BJ (cell line): ENCODE data around the gene GOLGA8A. TPM values are rescaled to one million over a fixed set of nuclear protein-coding genes. Genes with fewer than 3 reads are reported as not detected.

Source experiments
- CTCF ChIA-PET: fragments of 350-600 bp; formaldehyde crosslinking; extraction: SDS; loops from one replicate; lab custom pipeline; 2021; ENCODE audit warnings: antibody characterized with exemption, inconsistent platforms; lab: Yijun Ruan, JAX
- POLR2A ChIA-PET: fragments of 300-600 bp; sonication (Branson Sonifier 250); formaldehyde crosslinking; extraction: SDS; loops from one replicate; lab custom pipeline; 2021; ENCODE audit warnings: antibody characterized with exemption; lab: Charles Lee
- DNase-seq: peaks from one replicate; pipeline ENCODE4 v3.0.0-alpha.2; 2011; ENCODE audit warnings: low read depth
- H3K27me3 ChIP-seq: 2 replicates; pipeline ENCODE4 v1.6.0; 2011; ENCODE audit warnings: low read length; ENCODE audit not compliant: control insufficient read depth, insufficient read depth
- H3K36me3 ChIP-seq: 2 replicates; pipeline ENCODE4 v1.5.1; 2011; ENCODE audit warnings: low read length; ENCODE audit not compliant: control insufficient read depth, insufficient read depth
- H3K4me3 ChIP-seq: 2 replicates; pipeline ENCODE4 v1.5.1; 2011; ENCODE audit warnings: low read depth, mild to moderate bottlenecking, control low read depth, low read length
- CTCF ChIP-seq: IDR thresholded peaks from 2 replicates; pipeline ENCODE4 v1.5.1; 2011; ENCODE audit warnings: low read depth, mild to moderate bottlenecking, control low read depth, inconsistent platforms, low read length, moderate library complexity; ENCODE audit not compliant: insufficient read depth
- polyA plus RNA-seq: library from polyadenylated mRNA; depleted of rRNA; stranded (reverse); fragments of >200 nt; gene quantifications from 2 replicates; pipeline ENCODE4 v1.2.3, GENCODE V29; 2011

GOLGA8A gene
- polyA plus RNA-seq, 1 experiment: 12.7 TPM

GRCh38 chr15:34442891-34443290, 5.3 kb upstream of the GOLGA8A start:
- no peak for TF ChIP-seq CTCF
- POLR2A ChIA-PET: no interaction called here
- Histone ChIP-seq H3K36me3 (no peaks in the 10 kb centered on the region), H3K4me3 (no peak overlapping the region), H3K27me3 (peaks cover 2% of the 10 kb centered on the region; the same call in 1 of the 2 replicates)
- DNase-seq: no peak
- CTCF ChIA-PET: no interaction called here

GRCh38 chr15:34439878-34440277, 2.3 kb upstream of the GOLGA8A start:
- POLR2A ChIA-PET: no interaction called here
- no peak for DNase-seq
- no peak for TF ChIP-seq CTCF
- H3K27me3 ChIP-seq: peaks cover 2% of the 10 kb centered on the region; the same call in 1 of the 2 replicates
- no peak overlapping the region for H3K4me3 ChIP-seq
- no peaks in the 10 kb centered on the region for H3K36me3 ChIP-seq
- CTCF ChIA-PET: no interaction called here

GRCh38 chr15:34436956-34437442, 609 bp downstream of the GOLGA8A start:
- TF ChIP-seq CTCF: no peak
- ChIA-PET POLR2A (interaction anchor here (0.6 kb wide), 1 partner anchor 9 kb away, joined by 3 read pairs; no protein-coding TSS in a partner anchor), CTCF (no interaction called here)
- H3K36me3 ChIP-seq: peaks cover 6% of the 10 kb centered on the region
- H3K27me3 ChIP-seq: no peaks in the 10 kb centered on the region
- no peak for DNase-seq
- H3K4me3 ChIP-seq: peak overlapping the region; percentile 66

- no peak for DNase-seq
- ChIA-PET CTCF (no interaction called here), POLR2A (interaction anchor here (0.6 kb wide), 1 partner anchor 8 kb away, joined by 3 read pairs; no protein-coding TSS in a partner anchor)
- Histone ChIP-seq H3K27me3 (no peaks in the 10 kb centered on the region), H3K4me3 (peak overlapping the region; percentile 66), H3K36me3 (peaks cover 6% of the 10 kb centered on the region)
- no peak for TF ChIP-seq CTCF
These were observed 1.3 kb downstream of the GOLGA8A start for GRCh38 chr15:34436126-34436955.

- TF ChIP-seq CTCF: no peak
- Histone ChIP-seq H3K27me3 (no peaks in the 10 kb centered on the region), H3K4me3 (peak overlapping the region; percentile 6; the same call in 1 of the 2 replicates), H3K36me3 (peaks cover 6% of the 10 kb centered on the region)
- ChIA-PET POLR2A (no interaction called here), CTCF (no interaction called here)
- DNase-seq: no peak
These were observed 1.9 kb downstream of the GOLGA8A start for GRCh38 chr15:34435658-34436057.
